Activated T-helper 1 cell treated with anti-CD3 and anti-CD28 coated beads, Interleukin-12 subunit alpha, Interleukin-12 subunit beta, Interleukin-2, Interleukin-4 antibody, amounts not matched to agents 30 ng/mL and 10 ng/mL and 1 ng/mL, durations not matched to agents 14 hours and 24 hours and 36 hours (primary cell): ENCODE measurements around the gene ENDOU. TPM values are rescaled to one million over a fixed set of nuclear protein-coding genes. Genes with fewer than 3 reads are reported as not detected.

ENCODE experiments used
- DNase-seq: peaks from one replicate; pipeline ENCODE4 v3.0.0; 2021; ENCODE audit warnings: low spot score
- H3K27ac Mint-ChIP-seq: one replicate; pipeline ENCODE4 v1.8.0; 2021; ENCODE audit warnings: mild to moderate bottlenecking, mixed read lengths
- H3K27me3 Mint-ChIP-seq: one replicate; pipeline ENCODE4 v1.8.0; 2022; ENCODE audit warnings: mild to moderate bottlenecking, moderate library complexity, mixed read lengths; ENCODE audit not compliant: insufficient read depth
- H3K36me3 Mint-ChIP-seq: one replicate; pipeline ENCODE4 v1.8.0; 2021; ENCODE audit warnings: low read depth, mixed read lengths
- H3K4me1 Mint-ChIP-seq: one replicate; pipeline ENCODE4 v1.8.0; 2021; ENCODE audit warnings: low read depth, mixed read lengths
- H3K4me3 Mint-ChIP-seq: one replicate; pipeline ENCODE4 v1.8.0; 2021; ENCODE audit warnings: mild to moderate bottlenecking, moderate library complexity, mixed read lengths
- H3K9me3 Mint-ChIP-seq: one replicate; pipeline ENCODE4 v1.8.0; 2021; ENCODE audit warnings: mixed read lengths
- intact Hi-C: fragments of 100-400 bp; cut with micrococcal nuclease; formaldehyde crosslinking; loops from one replicate; pipeline ENCODE4 v1.15.1; 2024
- total RNA-seq: library from RNA; stranded (reverse); gene quantifications from 2 replicates; pipeline ENCODE4 v1.2.3, GENCODE V29; 2022

The ENDOU gene
- total RNA-seq, 1 donor from 2014 or later: not detected

DNA sequence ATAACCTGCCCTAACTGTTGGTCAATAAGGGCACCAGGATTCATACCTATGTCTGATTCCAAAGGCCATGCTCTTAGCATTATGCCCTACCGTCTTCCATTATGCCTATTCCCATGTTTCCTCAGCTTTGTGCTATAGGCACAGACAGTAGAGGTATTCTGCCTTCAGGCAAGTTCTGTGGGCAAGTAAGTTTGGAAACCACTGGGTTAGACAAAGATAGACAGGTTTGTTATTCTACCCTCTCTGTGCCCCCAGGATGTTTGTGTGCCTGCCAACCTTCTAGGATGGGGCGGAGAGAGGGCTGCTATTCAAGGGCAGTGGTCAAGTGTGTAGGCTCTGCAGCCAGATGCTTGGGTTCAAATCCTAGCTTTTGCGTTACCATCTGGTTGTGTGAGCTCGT, 28.8 kb upstream of the ENDOU start:
- no peaks in the 10 kb centered on the region for H3K27me3 Mint-ChIP-seq
- H3K4me3 Mint-ChIP-seq: no peak overlapping the region
- H3K4me1 Mint-ChIP-seq: peaks cover 46% of the 10 kb centered on the region
- no peaks in the 10 kb centered on the region for H3K36me3 Mint-ChIP-seq
- intact Hi-C loops: loop anchor here (1.0 to 10.0 kb wide), 2 partner anchors 12 to 719 kb away; no protein-coding TSS in a partner anchor
- no peak overlapping the region for H3K27ac Mint-ChIP-seq
- DNase-seq: no peak
- H3K9me3 Mint-ChIP-seq: no peaks in the 10 kb centered on the region

- Mint-ChIP-seq H3K4me3 (no peak overlapping the region), H3K27ac (peak overlapping the region; percentile 55), H3K36me3 (no peaks in the 10 kb centered on the region), H3K27me3 (no peaks in the 10 kb centered on the region), H3K9me3 (no peaks in the 10 kb centered on the region), H3K4me1 (peaks cover 45% of the 10 kb centered on the region)
- DNase-seq: no peak
- intact Hi-C loops: loop anchor here (1.0 to 10.0 kb wide), 2 partner anchors 11 to 719 kb away; no protein-coding TSS in a partner anchor
Measured at GRCh38 chr12:47753021-47754001, 28.0 kb upstream of the ENDOU start.

DNA sequence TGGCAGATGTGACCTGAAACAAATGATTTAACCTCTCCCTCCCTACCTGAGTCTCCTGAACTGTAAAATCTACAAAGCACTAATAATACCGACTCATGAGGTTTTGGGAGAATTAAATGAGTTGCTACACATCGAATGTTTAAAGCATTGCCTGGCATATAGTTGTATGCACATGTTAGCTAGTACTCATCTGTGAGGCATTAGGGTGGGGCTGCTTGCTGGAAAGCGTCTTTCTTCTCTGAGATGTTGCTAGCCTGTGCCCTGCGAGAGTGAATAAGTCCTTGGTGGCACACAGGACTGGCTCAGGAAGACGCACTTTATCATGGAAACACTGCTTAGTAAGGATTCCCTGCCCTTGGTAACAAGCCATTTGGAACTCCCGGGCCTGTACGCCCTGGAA, 27.3 kb upstream of the ENDOU start:
- DNase-seq: no peak
- Mint-ChIP-seq H3K27me3 (no peaks in the 10 kb centered on the region), H3K4me1 (peaks cover 43% of the 10 kb centered on the region), H3K36me3 (no peaks in the 10 kb centered on the region), H3K27ac (no peak overlapping the region), H3K9me3 (no peaks in the 10 kb centered on the region), H3K4me3 (no peak overlapping the region)
- intact Hi-C loops: loop anchor here (10.0 kb wide), 1 partner anchor 718 kb away; no protein-coding TSS in a partner anchor

DNA sequence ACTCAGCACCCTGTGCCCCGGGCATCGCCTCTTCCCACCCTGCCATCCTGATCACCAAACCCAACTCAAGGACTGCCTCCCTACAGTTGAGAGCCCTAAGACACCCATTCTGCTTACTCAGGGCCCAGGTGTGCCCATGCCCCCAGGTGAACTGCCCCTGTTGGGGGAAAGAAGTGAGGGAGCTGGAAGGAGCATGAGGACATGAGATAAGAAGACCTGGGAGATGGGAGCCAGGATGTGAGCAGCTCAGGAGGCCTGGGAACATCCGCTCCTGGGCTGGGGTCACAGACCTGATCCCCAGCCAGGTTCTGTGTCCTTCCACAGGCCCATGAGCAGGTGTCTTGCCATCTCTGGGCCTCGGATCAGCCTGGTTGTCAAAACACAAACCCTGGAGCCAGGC, 26.8 kb upstream of the ENDOU start:
- Mint-ChIP-seq H3K36me3 (no peaks in the 10 kb centered on the region), H3K4me3 (no peak overlapping the region), H3K27me3 (peaks cover 3% of the 10 kb centered on the region), H3K4me1 (peaks cover 39% of the 10 kb centered on the region), H3K27ac (no peak overlapping the region), H3K9me3 (no peaks in the 10 kb centered on the region)
- DNase-seq: no peak
- intact Hi-C loops: loop anchor here (10.0 kb wide), 1 partner anchor 717 kb away; no protein-coding TSS in a partner anchor

- Mint-ChIP-seq H3K9me3 (no peaks in the 10 kb centered on the region), H3K36me3 (no peaks in the 10 kb centered on the region), H3K4me3 (peak overlapping the region; percentile 26), H3K27me3 (peaks cover 3% of the 10 kb centered on the region), H3K27ac (no peak overlapping the region), H3K4me1 (peaks cover 34% of the 10 kb centered on the region)
- DNase-seq: no peak
- intact Hi-C loops: loop anchor here (10.0 kb wide), 1 partner anchor 717 kb away; no protein-coding TSS in a partner anchor
Measured at GRCh38 chr12:47751561-47751960, 26.3 kb upstream of the ENDOU start.

GRCh38 chr12:47750916-47751470, 25.7 kb upstream of the ENDOU start:
- peaks cover 3% of the 10 kb centered on the region for H3K27me3 Mint-ChIP-seq
- no peaks in the 10 kb centered on the region for H3K36me3 Mint-ChIP-seq
- DNase-seq: no peak
- intact Hi-C loops: loop anchor here (10.0 kb wide), 1 partner anchor 716 kb away; no protein-coding TSS in a partner anchor
- no peak overlapping the region for H3K4me3 Mint-ChIP-seq
- H3K4me1 Mint-ChIP-seq: peaks cover 28% of the 10 kb centered on the region
- no peak overlapping the region for H3K27ac Mint-ChIP-seq
- H3K9me3 Mint-ChIP-seq: no peaks in the 10 kb centered on the region

- peaks cover 22% of the 10 kb centered on the region for H3K4me1 Mint-ChIP-seq
- no peak overlapping the region for H3K4me3 Mint-ChIP-seq
- no peak for DNase-seq
- H3K9me3 Mint-ChIP-seq: no peaks in the 10 kb centered on the region
- no peaks in the 10 kb centered on the region for H3K36me3 Mint-ChIP-seq
- intact Hi-C loops: loop anchor here (10.0 kb wide), 1 partner anchor 716 kb away; no protein-coding TSS in a partner anchor
- no peak overlapping the region for H3K27ac Mint-ChIP-seq
- H3K27me3 Mint-ChIP-seq: peaks cover 5% of the 10 kb centered on the region
Measured at GRCh38 chr12:47750229-47750798, 25.0 kb upstream of the ENDOU start.

DNA sequence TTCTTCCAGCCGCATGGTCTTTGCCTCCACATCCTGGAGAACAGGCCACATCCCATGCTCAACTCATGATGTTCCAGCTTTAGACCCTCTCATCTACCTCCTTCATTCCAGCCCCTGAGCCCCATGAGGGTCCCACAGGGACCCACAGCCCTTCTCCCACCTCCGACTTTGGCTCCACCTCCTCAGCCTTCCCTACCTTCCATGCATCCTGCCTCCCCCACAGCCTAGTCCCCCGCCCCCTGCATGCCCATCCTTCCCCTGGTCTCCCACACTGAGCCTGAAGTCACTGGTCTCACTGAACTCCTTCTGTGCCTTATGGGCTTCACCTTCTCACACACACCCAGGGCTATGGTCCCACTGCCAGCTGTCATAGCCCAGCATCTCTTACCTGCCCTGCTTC, 23.6 kb upstream of the ENDOU start:
- no peaks in the 10 kb centered on the region for H3K9me3 Mint-ChIP-seq
- H3K36me3 Mint-ChIP-seq: no peaks in the 10 kb centered on the region
- no peak overlapping the region for H3K4me3 Mint-ChIP-seq
- DNase-seq: no peak
- H3K27ac Mint-ChIP-seq: no peak overlapping the region
- intact Hi-C loops: no loop called here
- peaks cover 7% of the 10 kb centered on the region for H3K4me1 Mint-ChIP-seq
- peaks cover 10% of the 10 kb centered on the region for H3K27me3 Mint-ChIP-seq

- no peak overlapping the region for H3K27ac Mint-ChIP-seq
- no peak for DNase-seq
- no peaks in the 10 kb centered on the region for H3K9me3 Mint-ChIP-seq
- H3K36me3 Mint-ChIP-seq: no peaks in the 10 kb centered on the region
- H3K27me3 Mint-ChIP-seq: peaks cover 13% of the 10 kb centered on the region
- no peak overlapping the region for H3K4me3 Mint-ChIP-seq
- intact Hi-C loops: no loop called here
- H3K4me1 Mint-ChIP-seq: peaks cover 3% of the 10 kb centered on the region
Measured at GRCh38 chr12:47748507-47748828, 23.2 kb upstream of the ENDOU start.

DNA sequence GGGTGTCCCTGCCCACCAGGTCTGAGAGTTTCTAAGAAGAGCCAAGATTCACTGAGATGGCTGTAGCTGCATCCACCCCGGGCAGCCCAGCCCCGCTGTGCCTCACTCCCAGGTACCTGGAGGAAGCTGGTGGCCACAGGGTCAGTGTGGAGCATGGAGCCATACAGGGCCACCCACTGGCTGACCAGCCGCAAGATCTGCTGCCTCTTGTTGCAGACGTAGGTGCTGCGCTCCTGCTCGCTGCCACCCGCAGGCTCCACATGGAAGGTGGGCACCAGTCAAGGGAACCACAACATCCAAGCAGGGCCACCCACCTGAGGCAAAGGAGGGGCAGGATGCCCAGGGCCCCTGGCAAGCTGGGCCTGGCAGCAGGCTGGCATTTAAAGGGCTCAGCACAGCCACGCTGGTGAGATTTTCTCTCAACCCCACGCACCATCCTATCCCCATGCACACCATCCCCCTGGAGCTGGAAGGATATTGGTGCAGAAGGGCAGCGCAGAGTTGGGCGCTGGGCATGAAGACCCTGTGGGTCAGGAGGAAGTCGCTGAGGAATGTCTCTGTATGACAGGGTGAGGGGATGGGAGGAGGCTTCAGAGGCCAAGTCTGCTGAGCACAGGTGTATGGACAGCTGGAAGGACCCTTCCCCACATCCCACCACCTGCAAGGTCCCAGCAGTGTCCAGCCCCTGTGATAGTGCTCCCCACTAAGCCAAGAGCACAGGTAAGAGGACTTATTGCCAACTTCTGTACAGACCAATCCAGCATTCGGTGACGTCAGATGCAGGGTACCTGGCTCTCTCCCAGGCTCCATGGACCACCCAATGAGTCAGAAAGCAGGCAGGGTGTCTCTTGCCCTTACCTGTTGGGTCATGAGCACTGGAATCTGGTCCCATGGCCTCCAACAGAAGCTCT, 22.6 kb upstream of the ENDOU start:
- Mint-ChIP-seq H3K9me3 (no peaks in the 10 kb centered on the region), H3K36me3 (no peaks in the 10 kb centered on the region)

GRCh38 chr12:47747126-47747525, 21.8 kb upstream of the ENDOU start:
- Mint-ChIP-seq H3K27me3 (peaks cover 16% of the 10 kb centered on the region), H3K4me1 (no peaks in the 10 kb centered on the region), H3K36me3 (no peaks in the 10 kb centered on the region), H3K27ac (no peak overlapping the region), H3K4me3 (no peak overlapping the region), H3K9me3 (no peaks in the 10 kb centered on the region)
- intact Hi-C loops: no loop called here
- no peak for DNase-seq

More for the DNA sequence above, 22.6 kb upstream of the ENDOU start:
- no peak overlapping the region for H3K4me3 Mint-ChIP-seq
- no peak overlapping the region for H3K27ac Mint-ChIP-seq
- no peak for DNase-seq
- H3K27me3 Mint-ChIP-seq: peaks cover 16% of the 10 kb centered on the region
- H3K4me1 Mint-ChIP-seq: no peaks in the 10 kb centered on the region
- intact Hi-C loops: no loop called here

- Mint-ChIP-seq H3K36me3 (no peaks in the 10 kb centered on the region), H3K27ac (no peak overlapping the region), H3K27me3 (peaks cover 16% of the 10 kb centered on the region), H3K9me3 (no peaks in the 10 kb centered on the region), H3K4me1 (peaks cover 1% of the 10 kb centered on the region), H3K4me3 (no peak overlapping the region)
- DNase-seq: no peak
- intact Hi-C loops: no loop called here
Measured at GRCh38 chr12:47746523-47746922, 21.2 kb upstream of the ENDOU start.
